ENCODE results near the gene TPRG1.

TPRG1 gene

DNA sequence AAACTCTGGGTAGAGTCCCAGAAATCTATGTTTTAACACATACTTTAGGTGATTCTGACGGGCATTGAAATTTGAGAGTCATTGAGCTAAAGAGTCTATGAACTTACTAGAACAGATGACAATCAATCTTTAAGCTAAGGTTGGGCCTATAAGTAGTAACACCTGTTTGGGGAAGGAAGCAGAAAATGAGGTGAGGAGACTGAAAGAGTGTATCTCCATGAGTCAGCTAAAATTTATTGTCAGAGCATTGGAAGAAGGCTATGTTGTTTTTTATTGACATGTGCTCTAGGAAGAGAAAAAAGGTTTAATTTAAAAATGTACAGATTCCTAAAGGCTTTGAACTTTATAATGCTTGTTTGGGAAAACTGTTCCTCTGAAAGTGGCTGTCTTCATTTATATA is 42.9 kb downstream of the TPRG1 start:
- no peaks in the 10 kb centered on the region for H3K36me3 ChIP-seq (ENCODE audit: control insufficient read depth in 2 of 2, insufficient read depth in 2 of 2, low read length in 2 of 2)
- no peak overlapping the region for H3K27ac ChIP-seq (ENCODE audit: low read depth in 2 of 2, low read length in 2 of 2)
- H3K4me3 ChIP-seq (ENCODE audit: low read length in 2 of 2) = no peak overlapping the region
- no peak overlapping the region for H3K9ac ChIP-seq (ENCODE audit: low read depth in 1 of 2, low read length in 2 of 2)
- H3K9me3 ChIP-seq (ENCODE audit: control insufficient read depth in 2 of 2, low read length in 2 of 2) = no peaks in the 10 kb centered on the region
- no peaks in the 10 kb centered on the region for H3K4me1 ChIP-seq (ENCODE audit: control insufficient read depth in 2 of 2, insufficient read depth in 2 of 2, low read length in 2 of 2)
- no peaks in the 10 kb centered on the region for H3K27me3 ChIP-seq (ENCODE audit: control insufficient read depth in 2 of 2, insufficient read depth in 2 of 2, low read length in 2 of 2)

DNA sequence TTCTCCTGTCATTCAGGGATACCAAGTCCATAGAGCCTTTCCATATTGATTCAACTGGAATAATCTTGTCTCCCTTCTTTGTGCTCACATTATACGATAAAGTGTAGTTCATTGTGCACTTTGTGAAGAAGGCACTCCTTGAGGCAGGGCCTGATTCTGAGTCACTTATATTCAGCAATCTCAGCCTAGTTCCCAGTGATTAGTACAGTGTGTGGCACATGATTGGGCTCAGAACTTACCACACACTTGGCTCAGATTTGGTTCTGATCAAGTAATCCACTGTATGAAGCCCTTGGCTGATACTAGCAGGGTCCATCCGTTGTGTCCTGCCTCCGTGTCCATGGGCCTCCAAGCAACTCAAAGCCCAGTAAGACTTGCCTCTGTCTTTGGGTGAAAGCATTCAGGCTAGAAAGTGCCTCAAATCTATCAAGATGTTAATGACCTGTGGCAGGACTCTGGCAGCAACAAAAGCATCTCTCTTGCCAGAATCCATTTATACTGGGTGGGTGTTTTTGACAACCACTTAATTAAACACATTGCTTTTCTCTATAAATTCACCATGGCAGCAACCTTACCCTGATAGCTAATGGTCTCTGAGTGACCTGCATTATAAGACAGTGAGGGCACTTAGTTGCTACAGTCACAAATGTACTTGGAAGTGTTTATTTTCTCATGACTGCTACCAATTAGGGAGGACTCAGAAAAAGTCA is 51.3 kb downstream of the TPRG1 start:
- H3K9me3 ChIP-seq (ENCODE audit: control insufficient read depth in 2 of 2, low read length in 2 of 2) = no peaks in the 10 kb centered on the region
- no peaks in the 10 kb centered on the region for H3K4me1 ChIP-seq (ENCODE audit: control insufficient read depth in 2 of 2, insufficient read depth in 2 of 2, low read length in 2 of 2)
- no peaks in the 10 kb centered on the region for H3K36me3 ChIP-seq (ENCODE audit: control insufficient read depth in 2 of 2, insufficient read depth in 2 of 2, low read length in 2 of 2)
- no peak overlapping the region for H3K4me3 ChIP-seq (ENCODE audit: low read length in 2 of 2)
- H3K9ac ChIP-seq (ENCODE audit: low read depth in 1 of 2, low read length in 2 of 2) = no peak overlapping the region
- H3K27me3 ChIP-seq (ENCODE audit: control insufficient read depth in 2 of 2, insufficient read depth in 2 of 2, low read length in 2 of 2) = no peaks in the 10 kb centered on the region
- no peak overlapping the region for H3K27ac ChIP-seq (ENCODE audit: low read depth in 2 of 2, low read length in 2 of 2)

DNA sequence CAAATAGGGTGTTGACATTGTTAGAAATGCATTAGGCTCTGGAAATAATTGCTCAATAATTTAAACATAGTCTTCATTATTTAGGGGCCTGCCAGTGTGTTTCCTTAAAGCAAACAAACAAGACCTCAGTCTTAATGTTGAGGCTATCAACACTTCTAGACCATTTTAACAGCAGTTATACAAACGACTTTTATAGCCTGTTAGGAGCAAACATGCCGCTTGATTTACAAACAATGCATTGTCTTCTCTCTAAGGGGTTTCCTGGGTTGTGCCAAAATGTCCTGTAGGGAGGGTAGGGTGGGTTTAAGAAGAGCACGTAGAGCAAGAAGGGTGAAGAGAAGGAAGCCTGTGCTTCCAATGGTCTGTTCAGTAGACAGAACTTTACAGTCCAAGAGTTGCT is 53.7 kb downstream of the TPRG1 start:
- H3K36me3 ChIP-seq (ENCODE audit: control insufficient read depth in 2 of 2, insufficient read depth in 2 of 2, low read length in 2 of 2) = no peaks in the 10 kb centered on the region
- no peaks in the 10 kb centered on the region for H3K27me3 ChIP-seq (ENCODE audit: control insufficient read depth in 2 of 2, insufficient read depth in 2 of 2, low read length in 2 of 2)
- no peaks in the 10 kb centered on the region for H3K9me3 ChIP-seq (ENCODE audit: control insufficient read depth in 2 of 2, low read length in 2 of 2)
- H3K27ac ChIP-seq (ENCODE audit: low read depth in 2 of 2, low read length in 2 of 2) = no peak overlapping the region
- no peak overlapping the region for H3K4me3 ChIP-seq (ENCODE audit: low read length in 2 of 2)
- no peak overlapping the region for H3K9ac ChIP-seq (ENCODE audit: low read depth in 1 of 2, low read length in 2 of 2)
- peaks cover 5 to 9% of the 10 kb centered on the region in 2 donors for H3K4me1 ChIP-seq (ENCODE audit: control insufficient read depth in 2 of 2, insufficient read depth in 2 of 2, low read length in 2 of 2)

DNA sequence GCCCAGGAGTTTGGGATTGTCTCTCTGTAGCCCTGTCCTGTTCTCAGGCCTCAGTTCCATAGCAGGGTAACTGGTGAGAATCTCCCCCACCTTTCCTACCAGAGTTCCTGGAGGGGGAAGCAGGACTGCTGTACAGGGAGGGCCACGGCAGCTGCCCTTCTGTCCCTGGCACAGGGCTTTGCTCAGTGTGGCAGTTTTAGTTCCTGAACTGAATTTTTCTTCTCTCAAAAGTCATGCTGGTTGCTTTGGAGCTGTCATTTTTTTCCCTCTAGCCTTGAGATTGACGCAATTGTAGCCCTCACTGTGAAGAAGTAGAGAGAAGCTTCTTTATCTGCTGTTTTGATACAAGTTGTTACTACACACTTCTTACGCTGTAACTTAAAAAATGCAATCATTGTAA is 55.5 kb downstream of the TPRG1 start:
- Histone ChIP-seq H3K9ac (ENCODE audit: low read depth in 1 of 2, low read length in 2 of 2) (no peak overlapping the region), H3K9me3 (ENCODE audit: control insufficient read depth in 2 of 2, low read length in 2 of 2) (no peaks in the 10 kb centered on the region), H3K4me3 (ENCODE audit: low read length in 2 of 2) (no peak overlapping the region), H3K4me1 (ENCODE audit: control insufficient read depth in 2 of 2, insufficient read depth in 2 of 2, low read length in 2 of 2) (peaks cover 5 to 9% of the 10 kb centered on the region in 2 donors), H3K27me3 (ENCODE audit: control insufficient read depth in 2 of 2, insufficient read depth in 2 of 2, low read length in 2 of 2) (no peaks in the 10 kb centered on the region), H3K27ac (ENCODE audit: low read depth in 2 of 2, low read length in 2 of 2) (no peak overlapping the region), H3K36me3 (ENCODE audit: control insufficient read depth in 2 of 2, insufficient read depth in 2 of 2, low read length in 2 of 2) (no peaks in the 10 kb centered on the region)

DNA sequence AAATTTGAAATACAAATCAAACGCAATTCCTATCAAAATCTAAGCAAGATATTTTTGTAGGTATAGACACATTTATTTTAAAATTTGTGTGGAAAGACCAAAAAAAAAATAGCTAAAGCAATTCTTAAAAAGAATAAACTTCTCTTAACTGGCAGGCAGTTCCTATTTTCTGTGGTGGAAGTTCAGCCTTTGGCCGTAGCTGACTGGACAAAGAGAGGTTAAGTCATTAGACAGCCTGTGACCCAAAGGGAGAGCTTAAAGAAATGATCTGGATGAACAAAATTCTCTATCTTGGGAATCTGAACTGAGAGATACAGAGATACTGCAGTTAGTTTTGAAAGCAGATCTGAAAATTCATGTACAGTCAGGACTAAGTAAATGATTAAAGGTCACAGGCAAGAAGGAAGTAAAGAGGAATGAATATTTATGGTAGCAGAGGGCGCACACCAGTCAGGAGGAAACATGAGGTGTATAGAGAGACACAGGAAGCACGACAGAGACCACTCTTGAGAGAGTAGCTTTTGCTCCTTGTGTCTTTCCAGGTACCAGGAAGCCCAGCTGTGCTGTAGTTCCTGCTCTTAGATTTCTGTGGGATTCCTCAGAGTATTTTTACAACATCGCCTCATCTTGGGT is 57.5 kb downstream of the TPRG1 start:
- no peaks in the 10 kb centered on the region for H3K27me3 ChIP-seq (ENCODE audit: control insufficient read depth in 2 of 2, insufficient read depth in 2 of 2, low read length in 2 of 2)

DNA sequence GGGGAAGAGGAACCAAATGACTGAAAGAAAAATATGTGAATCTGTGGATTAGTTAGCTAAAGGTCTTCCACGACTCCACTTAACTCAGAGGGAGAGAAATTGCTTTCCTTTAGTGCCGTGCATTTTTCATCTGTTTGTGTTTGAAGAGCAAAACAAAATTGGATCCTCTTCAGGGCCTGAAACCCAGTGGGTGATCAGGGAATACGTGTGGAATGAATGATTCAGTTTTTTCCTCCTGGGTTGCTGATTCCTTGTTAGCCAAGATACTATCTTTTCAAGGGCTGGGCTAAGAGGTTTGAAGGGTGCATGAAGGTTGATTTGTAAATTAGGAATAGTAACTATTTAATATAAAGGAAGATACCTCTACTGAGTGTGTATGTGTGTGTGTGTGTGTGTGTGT is 61.0 kb downstream of the TPRG1 start:
- H3K27me3 ChIP-seq (ENCODE audit: control insufficient read depth in 2 of 2, insufficient read depth in 2 of 2, low read length in 2 of 2) = no peaks in the 10 kb centered on the region
- H3K27ac ChIP-seq (ENCODE audit: low read depth in 2 of 2, low read length in 2 of 2) = no peak overlapping the region
- H3K4me3 ChIP-seq (ENCODE audit: low read length in 2 of 2) = no peak overlapping the region
- no peaks in the 10 kb centered on the region for H3K36me3 ChIP-seq (ENCODE audit: control insufficient read depth in 2 of 2, insufficient read depth in 2 of 2, low read length in 2 of 2)
- no peaks in the 10 kb centered on the region for H3K9me3 ChIP-seq (ENCODE audit: control insufficient read depth in 2 of 2, low read length in 2 of 2)
- H3K4me1 ChIP-seq (ENCODE audit: control insufficient read depth in 2 of 2, insufficient read depth in 2 of 2, low read length in 2 of 2) = peaks cover 5 to 9% of the 10 kb centered on the region in 2 donors
- no peak overlapping the region for H3K9ac ChIP-seq (ENCODE audit: low read depth in 1 of 2, low read length in 2 of 2)

More for the DNA sequence above, 57.5 kb downstream of the TPRG1 start:
- Histone ChIP-seq H3K4me3 (ENCODE audit: low read length in 2 of 2) (peak overlapping the region in 1 of 2 donors; percentile 36), H3K4me1 (ENCODE audit: control insufficient read depth in 2 of 2, insufficient read depth in 2 of 2, low read length in 2 of 2) (peaks cover 5 to 9% of the 10 kb centered on the region in 2 donors), H3K9me3 (ENCODE audit: control insufficient read depth in 2 of 2, low read length in 2 of 2) (no peaks in the 10 kb centered on the region), H3K9ac (ENCODE audit: low read depth in 1 of 2, low read length in 2 of 2) (peak overlapping the region in 1 of 2 donors; percentile 31), H3K27ac (ENCODE audit: low read depth in 2 of 2, low read length in 2 of 2) (peak overlapping the region; percentile 35 to 52), H3K36me3 (ENCODE audit: control insufficient read depth in 2 of 2, insufficient read depth in 2 of 2, low read length in 2 of 2) (no peaks in the 10 kb centered on the region)

DNA sequence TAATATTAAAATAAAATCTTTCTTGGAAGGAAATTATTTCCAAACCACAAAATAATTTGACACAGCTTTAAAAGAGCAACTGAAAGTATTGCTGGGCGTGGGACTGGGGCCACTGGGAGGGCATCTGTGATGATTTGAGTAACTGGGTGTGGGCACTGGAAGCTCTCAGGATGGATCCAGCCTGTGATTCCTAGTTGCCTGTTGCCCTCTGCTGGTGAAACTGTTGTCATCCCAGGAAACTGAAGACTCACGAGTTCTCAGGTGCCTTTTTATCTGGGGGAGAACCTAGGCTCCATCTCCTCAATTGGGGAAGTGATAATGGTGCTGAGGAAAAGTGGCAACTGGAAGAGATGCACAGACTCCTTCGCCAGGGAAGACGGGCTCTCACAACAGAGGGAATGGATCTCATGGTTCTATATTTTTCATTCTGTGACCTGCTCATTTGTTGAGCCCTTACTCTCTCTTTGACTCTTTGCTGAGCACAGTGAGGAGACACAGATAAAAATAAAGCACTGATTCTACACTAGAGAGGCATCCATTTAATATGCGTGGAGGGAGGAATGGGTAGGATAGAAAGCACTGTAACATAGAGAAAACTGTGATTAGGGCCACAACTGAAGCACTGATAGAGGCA is 61.6 kb downstream of the TPRG1 start:
- peaks cover 5 to 9% of the 10 kb centered on the region in 2 donors for H3K4me1 ChIP-seq (ENCODE audit: control insufficient read depth in 2 of 2, insufficient read depth in 2 of 2, low read length in 2 of 2)
- H3K4me3 ChIP-seq (ENCODE audit: low read length in 2 of 2) = no peak overlapping the region
- H3K27me3 ChIP-seq (ENCODE audit: control insufficient read depth in 2 of 2, insufficient read depth in 2 of 2, low read length in 2 of 2) = no peaks in the 10 kb centered on the region
- no peak overlapping the region for H3K27ac ChIP-seq (ENCODE audit: low read depth in 2 of 2, low read length in 2 of 2)
- H3K9me3 ChIP-seq (ENCODE audit: control insufficient read depth in 2 of 2, low read length in 2 of 2) = no peaks in the 10 kb centered on the region
- no peaks in the 10 kb centered on the region for H3K36me3 ChIP-seq (ENCODE audit: control insufficient read depth in 2 of 2, insufficient read depth in 2 of 2, low read length in 2 of 2)
- no peak overlapping the region for H3K9ac ChIP-seq (ENCODE audit: low read depth in 1 of 2, low read length in 2 of 2)

DNA sequence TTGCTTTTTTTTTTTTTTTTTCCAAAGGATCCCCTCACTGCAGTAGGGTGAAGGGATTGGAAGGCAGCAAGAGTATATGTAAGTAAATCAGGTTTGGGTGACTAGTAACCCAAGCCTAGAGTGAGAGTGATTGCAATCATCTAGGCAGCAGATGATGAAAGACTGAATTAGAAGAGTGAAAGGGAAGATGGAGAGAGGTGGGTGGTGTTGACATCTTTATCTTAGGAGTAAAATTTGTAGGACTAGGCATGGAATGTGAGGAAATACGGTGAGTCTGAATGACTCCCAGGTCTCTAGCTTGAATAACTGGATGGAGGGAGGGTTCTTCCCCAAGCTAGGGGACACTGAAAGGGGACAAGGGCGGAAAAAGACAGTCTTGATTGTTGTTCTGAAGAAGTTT is 63.4 kb downstream of the TPRG1 start:
- Histone ChIP-seq H3K4me1 (ENCODE audit: control insufficient read depth in 2 of 2, insufficient read depth in 2 of 2, low read length in 2 of 2) (no peaks in the 10 kb centered on the region), H3K36me3 (ENCODE audit: control insufficient read depth in 2 of 2, insufficient read depth in 2 of 2, low read length in 2 of 2) (no peaks in the 10 kb centered on the region), H3K27me3 (ENCODE audit: control insufficient read depth in 2 of 2, insufficient read depth in 2 of 2, low read length in 2 of 2) (no peaks in the 10 kb centered on the region), H3K4me3 (ENCODE audit: low read length in 2 of 2) (no peak overlapping the region), H3K27ac (ENCODE audit: low read depth in 2 of 2, low read length in 2 of 2) (no peak overlapping the region), H3K9me3 (ENCODE audit: control insufficient read depth in 2 of 2, low read length in 2 of 2) (no peaks in the 10 kb centered on the region), H3K9ac (ENCODE audit: low read depth in 1 of 2, low read length in 2 of 2) (no peak overlapping the region)

DNA sequence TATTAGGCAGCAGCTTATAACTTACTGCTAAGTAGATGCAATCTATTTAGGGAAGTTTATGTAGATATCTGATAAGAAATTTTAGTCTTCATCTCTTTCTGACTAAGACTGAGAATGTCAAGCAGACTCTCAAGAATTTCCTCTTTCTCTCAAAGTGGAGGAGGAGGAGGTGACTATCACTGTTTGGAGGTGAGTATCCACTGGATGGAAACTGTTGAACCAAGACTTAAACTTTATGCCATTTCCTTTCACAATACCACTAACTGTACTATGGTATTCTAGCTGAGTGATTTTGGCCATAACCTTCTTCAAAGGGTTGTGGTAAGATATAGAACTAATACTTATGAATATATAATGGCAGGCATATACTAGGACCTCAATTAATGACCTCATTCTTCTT is 64.6 kb downstream of the TPRG1 start:
- no peak overlapping the region for H3K4me3 ChIP-seq (ENCODE audit: low read length in 2 of 2)
- H3K4me1 ChIP-seq (ENCODE audit: control insufficient read depth in 2 of 2, insufficient read depth in 2 of 2, low read length in 2 of 2) = no peaks in the 10 kb centered on the region
- H3K36me3 ChIP-seq (ENCODE audit: control insufficient read depth in 2 of 2, insufficient read depth in 2 of 2, low read length in 2 of 2) = no peaks in the 10 kb centered on the region
- no peaks in the 10 kb centered on the region for H3K9me3 ChIP-seq (ENCODE audit: control insufficient read depth in 2 of 2, low read length in 2 of 2)
- H3K27ac ChIP-seq (ENCODE audit: low read depth in 2 of 2, low read length in 2 of 2) = no peak overlapping the region
- H3K9ac ChIP-seq (ENCODE audit: low read depth in 1 of 2, low read length in 2 of 2) = no peak overlapping the region
- H3K27me3 ChIP-seq (ENCODE audit: control insufficient read depth in 2 of 2, insufficient read depth in 2 of 2, low read length in 2 of 2) = no peaks in the 10 kb centered on the region

DNA sequence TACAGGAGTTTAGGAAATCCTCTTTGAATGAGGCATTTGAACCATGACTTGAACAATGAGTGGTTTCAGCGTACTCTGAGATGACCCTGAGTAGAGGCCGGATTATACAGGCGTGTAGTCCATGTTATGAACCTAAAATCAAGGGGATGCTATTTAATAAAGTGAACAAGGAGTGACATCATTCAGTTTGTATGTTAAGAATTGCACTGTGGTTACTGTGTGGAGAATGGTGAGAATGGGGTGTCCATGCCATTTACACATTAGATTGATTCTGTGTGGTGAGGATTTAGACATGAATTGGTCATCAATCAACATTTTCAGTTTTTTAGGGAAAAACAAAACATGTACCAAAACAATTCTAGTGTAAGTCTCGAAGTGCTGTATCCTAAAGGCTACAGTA is 65.8 kb downstream of the TPRG1 start:
- H3K9ac ChIP-seq (ENCODE audit: low read depth in 1 of 2, low read length in 2 of 2) = no peak overlapping the region
- H3K27me3 ChIP-seq (ENCODE audit: control insufficient read depth in 2 of 2, insufficient read depth in 2 of 2, low read length in 2 of 2) = no peaks in the 10 kb centered on the region
- no peaks in the 10 kb centered on the region for H3K36me3 ChIP-seq (ENCODE audit: control insufficient read depth in 2 of 2, insufficient read depth in 2 of 2, low read length in 2 of 2)
- H3K9me3 ChIP-seq (ENCODE audit: control insufficient read depth in 2 of 2, low read length in 2 of 2) = no peaks in the 10 kb centered on the region
- H3K4me3 ChIP-seq (ENCODE audit: low read length in 2 of 2) = no peak overlapping the region
- no peaks in the 10 kb centered on the region for H3K4me1 ChIP-seq (ENCODE audit: control insufficient read depth in 2 of 2, insufficient read depth in 2 of 2, low read length in 2 of 2)
- no peak overlapping the region for H3K27ac ChIP-seq (ENCODE audit: low read depth in 2 of 2, low read length in 2 of 2)
